ENCODE results near the gene DUSP2.

GRCh38 chr2:96115631-96116423 lies 29.4 kb downstream of the DUSP2 start:
- TF ChIP-seq EP300 (IDR thresholded peaks at IDR 0.05), result no peak
- TF ChIP-seq, protein P1, sequence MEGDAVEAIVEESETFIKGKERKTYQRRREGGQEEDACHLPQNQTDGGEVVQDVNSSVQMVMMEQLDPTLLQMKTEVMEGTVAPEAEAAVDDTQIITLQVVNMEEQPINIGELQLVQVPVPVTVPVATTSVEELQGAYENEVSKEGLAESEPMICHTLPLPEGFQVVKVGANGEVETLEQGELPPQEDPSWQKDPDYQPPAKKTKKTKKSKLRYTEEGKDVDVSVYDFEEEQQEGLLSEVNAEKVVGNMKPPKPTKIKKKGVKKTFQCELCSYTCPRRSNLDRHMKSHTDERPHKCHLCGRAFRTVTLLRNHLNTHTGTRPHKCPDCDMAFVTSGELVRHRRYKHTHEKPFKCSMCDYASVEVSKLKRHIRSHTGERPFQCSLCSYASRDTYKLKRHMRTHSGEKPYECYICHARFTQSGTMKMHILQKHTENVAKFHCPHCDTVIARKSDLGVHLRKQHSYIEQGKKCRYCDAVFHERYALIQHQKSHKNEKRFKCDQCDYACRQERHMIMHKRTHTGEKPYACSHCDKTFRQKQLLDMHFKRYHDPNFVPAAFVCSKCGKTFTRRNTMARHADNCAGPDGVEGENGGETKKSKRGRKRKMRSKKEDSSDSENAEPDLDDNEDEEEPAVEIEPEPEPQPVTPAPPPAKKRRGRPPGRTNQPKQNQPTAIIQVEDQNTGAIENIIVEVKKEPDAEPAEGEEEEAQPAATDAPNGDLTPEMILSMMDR (IDR thresholded peaks at IDR 0.05), result no peak
